Stimulated activated CD8-positive, alpha-beta memory T cell treated with anti-CD3 and anti-CD28 coated beads, Interleukin-7, amount 100 ng/mL, for 4 hours (primary cell): ENCODE measurements around the gene ACCSL.
A peak's percentile ranks its signal among the peaks of the same experiment; 100 is the strongest.

Experiments used
- DNase-seq, 2 donors: peaks; one replicate each; pipeline ENCODE4 v3.0.0-alpha.2; 2020; ENCODE audit warnings: low read depth in 2 of 2

The ACCSL gene

DNA sequence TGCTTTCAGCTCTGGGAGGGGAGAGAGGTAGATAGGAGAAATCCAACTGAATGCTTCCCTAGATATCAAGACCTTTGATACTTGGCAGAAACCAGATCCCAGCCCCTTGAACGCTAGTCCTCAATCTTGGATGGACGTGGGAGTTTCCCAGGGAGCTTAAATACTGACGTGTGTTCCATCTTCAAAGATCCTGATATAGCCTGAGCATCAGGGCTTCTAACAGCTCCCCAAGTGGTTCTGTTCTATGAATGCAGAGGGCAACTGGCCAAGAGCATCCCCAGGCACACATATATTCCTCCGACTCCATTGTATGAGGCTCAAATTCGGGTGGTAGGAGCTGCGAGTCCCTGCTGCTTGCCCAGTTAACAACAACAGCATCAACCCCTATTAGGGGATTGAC is 9.6 kb downstream of the ACCSL start:
- DNase-seq: no peak

DNA sequence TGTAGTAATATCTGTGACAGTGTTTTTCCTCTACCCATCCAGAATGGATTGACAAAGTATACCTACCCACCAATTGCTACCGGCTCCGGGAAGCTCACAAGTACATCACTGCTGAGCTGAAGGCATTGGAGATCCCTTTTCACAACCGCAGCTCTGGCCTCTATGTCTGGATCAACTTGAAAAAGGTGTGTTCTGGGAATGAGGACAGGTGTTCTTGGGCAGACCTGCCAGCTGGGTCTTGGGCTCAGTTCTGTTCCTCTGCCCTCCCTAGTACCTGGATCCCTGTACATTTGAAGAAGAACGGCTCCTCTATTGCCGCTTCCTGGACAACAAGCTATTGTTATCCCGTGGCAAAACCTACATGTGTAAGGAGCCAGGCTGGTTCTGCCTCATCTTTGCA is 10.5 kb downstream of the ACCSL start:
- no peak for DNase-seq

DNA sequence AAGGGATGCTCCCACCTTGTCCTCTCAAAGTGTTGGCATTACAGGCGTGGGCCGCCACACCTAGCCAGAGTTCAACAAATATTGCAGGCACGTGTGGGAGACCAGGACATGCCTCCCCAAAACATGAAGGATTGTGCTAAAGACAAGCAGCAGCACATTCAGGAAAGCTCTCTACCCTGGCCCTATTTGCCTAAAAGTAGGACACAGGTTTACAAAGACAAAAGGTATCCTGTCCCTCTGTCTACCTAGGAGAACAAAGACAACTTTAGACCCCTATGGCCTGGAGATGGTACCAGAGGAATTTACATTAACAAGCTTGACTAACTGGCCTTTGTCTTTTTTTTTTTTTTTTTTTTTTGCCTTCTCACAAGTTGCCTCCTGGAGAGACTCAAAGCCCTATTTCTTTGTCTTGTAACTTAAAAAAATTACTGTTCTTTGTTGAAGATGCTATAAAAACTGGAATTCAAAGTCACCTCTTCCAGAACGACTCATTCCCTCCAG is 17.4 kb downstream of the ACCSL start:
- no peak for DNase-seq

DNA sequence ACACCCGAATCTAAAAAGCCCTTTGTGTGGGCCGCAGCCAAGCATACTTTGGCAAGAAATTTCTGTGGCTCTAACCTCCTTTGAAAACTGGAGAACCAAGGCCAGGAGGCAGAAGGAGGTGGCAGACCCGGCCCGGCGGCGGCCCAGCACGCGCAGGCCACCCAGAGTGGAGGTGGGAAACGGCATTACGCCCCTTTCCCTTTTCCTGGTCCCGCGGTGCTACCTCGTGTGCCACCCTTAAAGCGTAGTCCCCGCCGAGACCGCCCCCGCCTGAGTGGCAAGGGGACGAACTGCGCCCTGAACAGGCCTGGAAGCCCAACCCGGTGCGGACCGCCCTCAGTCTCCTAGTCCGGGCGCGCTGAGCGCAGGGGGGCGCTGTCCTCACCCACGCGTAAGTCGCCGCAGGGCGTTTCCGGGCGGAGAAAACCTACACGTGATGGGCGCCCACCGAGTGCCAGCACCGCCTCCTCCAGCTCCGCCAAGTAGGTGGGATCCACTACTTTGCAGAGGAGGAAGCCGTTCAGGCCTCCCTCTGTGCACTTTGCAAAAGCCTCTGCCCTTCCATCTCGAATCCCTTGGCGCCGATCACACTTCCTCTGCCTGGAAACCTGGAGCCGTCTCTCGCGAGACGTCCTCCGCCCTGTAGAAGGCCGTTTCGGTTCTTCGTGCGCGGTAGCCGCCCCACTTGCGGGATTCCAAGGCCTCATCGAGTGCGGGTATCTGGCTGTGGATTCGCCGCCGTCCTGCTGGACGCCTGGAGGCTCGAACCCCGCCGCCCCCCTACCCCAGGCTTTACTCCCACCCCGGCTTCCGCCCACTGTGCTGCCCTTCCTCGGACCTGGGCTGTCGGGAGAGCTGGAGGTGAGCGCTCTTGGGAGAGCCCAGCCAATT is 18.3 kb downstream of the ACCSL start, which contains the start of gene ACCS:
ACCS (plus strand) TSS at position 430 of the 891 bp plus-strand sequence. CDS start 1,358 bp downstream, outside the sequence.
- DNase-seq: peak; percentile 78 to 83

DNA sequence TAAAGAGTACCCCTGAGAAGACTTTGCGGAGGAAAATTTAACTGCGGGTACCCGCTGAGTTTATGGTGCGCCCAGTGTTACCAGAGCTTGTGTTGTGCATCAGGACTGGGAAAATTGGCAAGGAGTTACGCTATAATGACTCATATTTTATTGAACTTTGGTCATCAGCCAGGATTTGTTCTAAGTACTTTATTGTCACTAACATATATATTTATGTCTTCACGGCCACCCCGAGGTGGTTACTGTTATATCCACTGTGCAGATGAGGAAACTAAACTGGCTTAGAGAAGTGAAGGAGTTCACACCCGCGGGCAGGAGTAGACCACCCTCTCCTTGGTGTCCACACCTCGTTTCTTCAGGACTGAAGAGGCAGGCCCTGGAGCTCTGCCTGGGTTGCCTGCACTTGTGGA is 19.0 kb downstream of the ACCSL start:
- no peak for DNase-seq

DNA sequence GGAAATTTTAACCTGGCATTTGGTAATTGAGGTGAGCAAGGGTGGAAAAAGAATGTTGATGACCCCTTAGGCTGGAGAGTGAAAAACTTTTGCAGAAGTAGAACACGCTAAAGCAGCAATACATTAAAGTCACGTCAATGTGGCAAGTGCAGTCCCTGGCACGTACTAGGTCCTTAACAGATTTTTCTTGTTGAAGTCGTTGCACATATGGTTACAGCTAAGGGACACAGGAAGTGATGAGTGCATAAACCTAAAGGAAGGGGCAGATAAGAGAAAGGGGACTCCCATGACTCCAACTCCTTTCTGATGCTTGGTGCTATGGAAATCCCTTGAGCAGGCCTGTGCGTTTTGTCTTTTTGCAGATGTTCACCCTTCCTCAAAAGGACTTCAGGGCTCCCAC is 19.5 kb downstream of the ACCSL start:
- DNase-seq: no peak

DNA sequence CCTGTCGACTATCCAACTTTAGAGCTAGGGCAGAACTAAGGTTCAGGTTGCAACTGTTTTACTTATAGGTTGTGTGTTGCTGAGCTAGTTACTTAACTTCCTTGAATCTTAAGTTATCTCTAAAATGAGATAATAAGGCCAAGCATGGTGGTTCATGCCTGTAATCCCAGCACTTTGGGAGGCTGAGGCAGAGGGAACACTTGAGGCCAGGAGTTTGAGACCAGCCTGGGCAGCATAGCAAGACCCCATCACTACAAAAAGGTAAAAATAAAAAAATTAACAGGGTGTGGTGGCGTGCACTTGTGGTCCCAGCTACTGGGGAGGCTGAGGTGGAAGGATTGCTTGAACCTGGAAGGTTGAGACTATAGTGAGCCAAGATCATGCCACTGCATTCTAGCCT is 20.4 kb downstream of the ACCSL start:
- no peak for DNase-seq

DNA sequence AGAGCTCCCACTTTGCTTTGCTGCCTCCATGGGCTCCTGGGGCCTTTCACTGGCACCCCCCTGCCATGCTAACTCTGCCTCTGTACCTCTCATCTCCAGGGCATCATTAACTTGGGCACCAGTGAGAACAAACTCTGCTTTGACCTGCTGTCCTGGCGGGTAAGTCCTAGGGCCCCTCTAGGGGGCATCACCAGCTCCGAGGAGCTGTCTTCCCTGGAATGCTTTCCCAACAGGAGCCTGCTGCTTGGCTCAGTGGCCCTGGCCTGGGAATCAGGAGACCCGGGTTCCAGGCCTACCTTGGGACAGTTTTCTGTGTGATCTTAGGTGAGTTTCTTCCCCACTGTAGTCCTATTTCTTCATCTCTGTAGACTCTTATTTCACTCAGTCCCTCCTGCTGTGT is 23.4 kb downstream of the ACCSL start:
- DNase-seq: no peak

DNA sequence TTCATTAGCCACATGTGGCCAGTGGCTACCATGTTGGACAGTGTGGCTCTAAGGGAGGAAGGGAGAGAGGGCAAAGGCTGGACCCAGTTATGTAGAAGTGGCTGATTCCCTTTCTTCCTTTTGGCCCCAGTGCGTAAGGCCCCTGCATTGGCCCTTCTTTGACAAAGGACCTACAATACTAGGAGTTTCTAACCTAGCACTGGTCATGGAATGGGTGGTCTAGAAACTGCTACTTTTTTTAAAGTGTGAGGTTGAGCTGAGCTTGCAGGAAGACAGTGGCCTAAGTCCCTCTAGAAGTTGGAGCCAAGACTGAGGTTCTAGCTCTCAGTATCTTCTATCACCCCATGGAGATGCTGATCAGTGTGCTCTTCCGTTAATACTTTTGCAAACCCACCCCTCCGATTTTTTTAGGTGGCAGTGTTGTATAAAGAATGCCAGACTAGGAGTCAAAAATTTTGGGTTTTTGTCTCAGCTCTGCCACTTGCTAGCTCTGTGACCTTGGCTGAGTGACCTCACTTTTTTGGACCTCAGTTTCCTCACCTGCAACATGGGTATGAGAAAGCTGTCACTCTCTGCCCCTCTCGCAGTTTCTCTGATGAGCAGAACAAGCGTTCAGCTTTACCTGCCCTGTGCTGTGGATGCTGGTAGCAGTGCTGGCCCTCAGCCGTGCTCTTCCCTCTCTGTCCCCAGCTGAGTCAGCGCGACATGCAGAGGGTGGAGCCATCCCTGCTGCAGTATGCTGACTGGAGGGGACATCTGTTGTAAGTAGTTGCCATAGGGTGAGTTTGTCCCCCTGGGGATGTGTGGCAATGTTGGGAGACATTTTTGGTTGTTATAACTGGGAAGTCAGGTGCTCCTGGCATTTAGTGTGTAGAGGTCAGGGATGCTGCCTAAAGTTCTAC is 25.2 kb downstream of the ACCSL start:
- DNase-seq: no peak

DNA sequence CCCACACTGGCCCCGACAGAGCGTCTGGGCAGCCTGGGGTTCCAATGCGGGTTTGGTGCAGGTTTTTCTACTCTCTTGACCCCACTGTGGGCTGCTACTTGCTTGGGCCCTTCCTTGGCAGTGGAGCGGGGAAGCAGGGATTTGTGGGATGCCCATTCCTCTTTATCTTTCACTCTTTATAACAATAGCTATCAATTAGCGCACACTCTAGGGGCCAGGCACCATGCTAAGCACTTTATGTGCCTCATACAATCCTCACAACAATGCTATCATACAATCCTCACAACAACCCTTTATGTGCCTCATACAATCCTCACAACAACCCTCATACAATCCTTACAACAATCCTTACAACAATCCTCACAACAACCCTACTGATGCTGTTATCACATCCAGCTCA is 31.0 kb downstream of the ACCSL start:
- DNase-seq: no peak

DNA sequence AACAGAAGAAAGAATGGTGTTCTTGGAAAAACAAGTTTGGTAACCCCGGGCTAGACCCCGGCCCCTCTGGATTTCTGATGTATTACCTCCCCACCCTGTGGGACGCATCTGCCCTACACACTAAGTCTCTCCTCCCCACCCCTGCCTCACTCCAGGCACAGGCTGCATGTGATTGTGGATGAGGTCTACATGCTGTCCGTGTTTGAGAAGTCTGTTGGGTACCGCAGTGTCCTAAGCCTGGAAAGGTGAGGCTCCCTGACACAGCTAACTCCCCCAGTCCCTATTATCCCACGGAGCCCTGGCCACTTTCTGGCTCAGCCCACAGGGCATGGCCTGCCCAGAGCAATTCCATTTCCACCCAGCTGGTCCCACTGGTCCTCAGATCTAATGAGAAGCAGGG is 31.6 kb downstream of the ACCSL start:
- no peak for DNase-seq

DNA sequence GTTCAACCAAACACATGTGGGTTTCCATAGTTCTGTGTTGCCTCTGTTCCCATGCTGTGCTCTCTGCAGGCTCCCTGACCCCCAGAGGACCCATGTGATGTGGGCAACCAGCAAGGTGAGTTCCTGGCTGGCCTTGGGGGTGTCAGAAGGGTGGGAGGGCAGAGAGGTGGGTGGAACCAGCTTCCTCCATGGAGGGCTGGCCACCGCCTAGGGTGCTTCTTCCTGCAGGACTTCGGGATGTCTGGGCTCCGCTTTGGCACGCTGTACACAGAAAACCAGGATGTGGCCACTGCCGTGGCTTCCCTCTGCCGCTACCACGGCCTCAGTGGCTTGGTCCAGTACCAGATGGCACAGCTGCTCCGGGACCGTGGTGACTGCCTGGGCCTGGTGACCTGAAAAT is 33.2 kb downstream of the ACCSL start:
- no peak for DNase-seq

DNA sequence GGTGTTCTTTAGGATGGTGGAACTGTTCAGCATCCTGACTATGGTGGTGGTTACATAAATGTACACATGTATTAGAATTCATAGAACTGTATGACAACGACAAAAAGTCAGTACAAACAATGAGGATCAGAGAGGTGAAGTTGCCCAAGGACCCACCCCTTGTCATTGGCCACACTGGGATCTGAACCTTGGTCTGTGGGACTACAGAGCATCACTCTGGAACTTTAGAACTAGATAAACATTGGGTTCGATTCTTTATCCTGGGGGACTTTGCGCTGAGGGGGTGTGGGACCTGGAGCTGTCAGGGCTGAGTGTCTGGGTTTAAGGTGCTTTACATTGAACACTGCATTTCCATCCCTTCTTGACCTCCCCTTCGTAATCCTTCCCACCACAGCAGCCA is 34.9 kb downstream of the ACCSL start:
- no peak for DNase-seq

DNA sequence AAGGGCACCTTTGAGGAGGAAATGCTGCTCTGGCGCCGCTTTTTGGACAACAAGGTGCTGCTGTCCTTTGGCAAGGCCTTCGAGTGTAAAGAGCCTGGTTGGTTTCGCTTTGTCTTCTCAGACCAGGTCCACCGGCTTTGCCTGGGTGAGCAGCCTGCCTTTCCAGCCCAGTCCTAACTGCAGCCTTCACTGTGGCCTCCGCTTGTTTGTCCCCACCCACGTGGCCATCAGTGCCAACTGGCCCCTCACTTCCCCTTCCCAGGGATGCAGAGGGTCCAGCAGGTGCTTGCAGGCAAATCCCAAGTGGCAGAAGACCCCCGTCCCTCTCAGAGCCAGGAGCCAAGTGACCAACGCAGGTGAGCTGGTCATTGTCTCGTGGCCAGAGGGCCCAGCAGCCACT is 35.7 kb downstream of the ACCSL start:
- DNase-seq: no peak

DNA sequence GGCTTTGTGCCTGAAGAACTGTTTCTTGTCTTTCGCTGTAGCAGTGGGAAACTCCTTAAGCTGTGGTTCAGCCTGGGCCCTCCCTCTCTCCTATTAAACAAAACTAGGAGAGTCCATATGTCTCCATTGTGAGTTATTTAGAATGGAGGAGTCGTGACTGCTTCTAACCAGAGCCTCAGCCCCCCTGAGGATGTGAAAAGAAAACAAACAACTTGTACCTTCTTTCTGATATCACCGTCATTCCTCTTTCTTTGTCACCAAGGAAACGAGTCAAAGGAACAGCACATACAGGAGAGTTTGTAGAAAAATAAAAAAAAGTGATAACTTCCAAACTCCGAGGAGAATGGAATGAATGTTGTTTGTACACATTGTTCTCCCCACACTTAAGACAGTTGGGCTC is 36.1 kb downstream of the ACCSL start:
- DNase-seq: no peak

DNA sequence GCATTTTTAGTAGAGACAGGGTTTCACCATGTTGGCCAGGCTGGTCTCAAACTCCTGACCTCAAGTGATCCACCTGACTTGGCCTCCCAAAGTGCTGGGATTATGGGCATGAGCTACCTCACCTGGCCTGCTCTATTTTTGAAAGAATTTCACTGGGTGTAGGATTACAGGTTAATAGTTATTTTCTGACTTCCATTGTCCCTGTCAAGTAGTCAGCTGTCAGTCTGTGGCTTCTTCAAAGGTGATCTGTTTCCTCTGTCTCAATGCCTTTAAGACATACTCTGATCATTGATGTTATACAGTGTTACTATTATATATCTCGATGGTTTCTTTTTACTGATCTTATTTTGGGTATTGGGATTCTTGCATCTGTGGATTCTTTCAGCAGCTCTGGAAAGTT is 37.5 kb downstream of the ACCSL start:
- DNase-seq: no peak

DNA sequence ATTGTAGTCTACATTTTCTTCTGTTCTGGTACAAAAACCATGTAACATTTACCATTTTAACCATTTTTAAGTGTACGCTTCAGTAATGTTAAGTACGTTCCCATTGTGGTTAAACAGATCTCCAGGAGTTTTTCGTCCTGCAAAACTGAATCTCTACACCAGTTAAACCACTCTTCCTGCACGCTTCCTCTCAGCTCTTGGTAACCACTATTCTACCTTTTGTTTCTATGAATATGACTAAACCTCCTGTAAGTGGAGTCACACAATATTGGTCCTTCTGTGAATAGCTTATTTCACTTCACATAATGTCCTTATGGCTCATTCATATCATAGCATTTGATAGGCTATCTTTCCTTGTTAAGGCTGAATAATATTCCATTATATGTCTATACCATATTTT is 40.6 kb downstream of the ACCSL start:
- no peak for DNase-seq

DNA sequence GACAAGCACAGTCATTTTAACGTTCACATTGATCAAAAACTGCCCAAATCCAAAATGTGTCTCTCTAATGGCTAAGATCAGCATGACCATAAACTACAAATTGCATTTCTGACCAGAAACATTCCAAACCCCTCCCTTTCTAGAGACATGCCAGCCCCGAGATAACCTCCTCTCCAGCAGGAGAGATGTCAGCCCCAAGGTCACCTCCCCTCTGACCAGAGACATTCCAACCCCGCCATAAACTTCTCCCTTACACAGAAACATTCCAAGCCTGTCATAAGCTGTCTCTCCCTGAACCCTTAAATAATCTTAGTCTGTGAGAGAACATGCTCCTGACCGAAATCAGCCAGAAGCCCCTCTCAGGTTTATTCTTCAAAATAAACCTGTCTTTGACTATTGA is 41.1 kb downstream of the ACCSL start:
- no peak for DNase-seq

DNA sequence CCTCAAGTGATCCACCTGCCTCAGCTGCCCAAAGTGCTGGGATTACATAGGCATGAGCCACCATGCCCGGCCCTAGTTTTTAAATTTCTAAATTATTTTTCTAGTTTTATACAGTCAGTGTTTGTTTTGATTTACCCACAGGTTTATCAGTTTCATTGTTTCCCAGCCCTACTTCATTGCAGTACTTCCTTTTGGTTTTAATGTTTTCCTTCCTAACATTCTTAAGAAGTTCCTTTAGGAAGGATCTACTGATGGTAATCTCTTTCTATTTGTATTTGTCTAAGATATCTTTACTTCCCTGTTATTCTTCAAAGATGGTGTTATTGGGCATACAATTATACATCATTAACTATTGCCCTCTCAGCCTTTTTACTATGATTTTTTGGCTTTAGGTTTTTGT is 42.8 kb downstream of the ACCSL start:
- DNase-seq: no peak

DNA sequence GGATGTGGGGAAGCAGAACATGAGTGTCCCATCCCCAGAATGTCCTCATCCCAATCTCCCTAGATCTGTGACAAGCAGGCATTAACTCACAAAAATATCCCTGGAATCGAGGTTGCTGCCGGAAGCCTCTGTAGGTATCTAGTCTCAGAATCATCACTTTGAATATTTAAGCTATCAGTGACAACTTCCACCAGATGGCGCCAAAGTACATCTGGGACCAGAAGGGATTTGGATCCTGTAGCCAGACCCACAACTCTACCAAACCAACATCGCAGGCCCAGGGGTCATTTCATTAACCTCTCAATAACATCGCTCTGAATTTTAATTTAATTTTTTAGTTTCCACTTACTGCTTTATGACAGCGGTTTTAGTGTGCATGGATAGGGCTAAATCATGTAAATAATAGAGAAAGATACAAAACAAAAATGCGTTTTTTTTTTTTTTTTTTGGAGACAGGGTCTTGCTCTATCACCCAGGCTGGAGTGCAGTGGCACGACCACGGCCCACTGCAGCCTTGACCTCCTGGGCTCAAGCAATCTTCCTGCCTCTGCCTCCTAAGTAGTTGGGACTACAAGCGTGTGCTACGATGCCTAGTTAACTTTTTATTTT is 46.6 kb downstream of the ACCSL start:
- peak; percentile 39 to 62 for DNase-seq

DNA sequence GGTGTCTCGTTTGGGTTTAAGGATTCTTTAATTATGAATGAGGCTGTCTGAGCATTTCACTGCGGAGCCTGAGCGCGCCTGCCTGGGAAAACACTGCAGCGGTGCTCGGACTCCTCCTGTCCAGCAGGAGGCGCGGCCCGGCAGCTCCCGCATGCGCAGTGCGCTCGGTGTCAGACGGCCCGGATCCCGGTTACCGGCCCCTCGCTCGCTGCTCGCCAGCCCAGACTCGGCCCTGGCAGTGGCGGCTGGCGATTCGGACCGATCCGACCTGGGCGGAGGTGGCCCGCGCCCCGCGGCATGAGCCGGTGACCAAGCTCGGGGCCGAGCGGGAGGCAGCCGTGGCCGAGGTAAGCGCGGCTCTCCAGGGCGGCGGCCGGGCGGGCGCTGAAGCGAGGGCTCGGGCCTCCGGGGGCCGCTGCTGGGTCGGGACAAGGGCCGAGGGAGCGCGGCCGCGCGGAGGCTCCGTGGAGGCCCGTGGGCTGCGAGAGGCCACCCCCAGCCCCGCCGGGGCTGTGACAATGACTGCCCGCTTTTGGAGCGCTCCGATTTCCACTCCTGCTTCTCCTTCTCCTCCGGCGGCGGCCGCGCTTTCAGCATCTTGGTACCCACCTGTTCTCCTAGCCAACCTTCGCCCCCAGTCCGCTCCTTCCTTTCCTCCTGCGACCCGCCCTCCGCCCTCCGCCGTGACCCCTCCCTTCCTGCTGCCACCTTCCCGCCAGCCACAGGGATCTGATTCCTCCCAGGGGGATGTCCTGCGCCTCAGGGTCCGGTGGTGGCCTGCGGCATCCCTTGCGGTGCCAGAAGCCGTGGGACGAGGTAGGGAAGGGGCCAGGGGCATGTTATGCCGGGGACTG is 48.0 kb downstream of the ACCSL start, which contains the start of gene EXT2:
EXT2 (plus strand) TSS at position 173 of the 854 bp plus-strand sequence. CDS start 12,035 bp downstream, outside the sequence.
- peak; percentile 75 to 78 for DNase-seq
